Sigmoid colon (tissue), 7 donors: ENCODE measurements around the gene NFE2L3. TPM values are rescaled to one million over a fixed set of nuclear protein-coding genes. Genes with fewer than 3 reads are reported as not detected.

Experiments
- DNase-seq: peaks from one replicate; pipeline ENCODE4 v3.0.0-alpha.2; 2019
- H3K27ac ChIP-seq, 4 donors: fragments of 200-600 bp; sonication (generic); one replicate each; pipeline ENCODE4 v1.5.1; 2016 to 2019; ENCODE audit warnings: mild to moderate bottlenecking in 1 of 4
- H3K27me3 ChIP-seq, 3 donors: fragments of 200-600 bp; sonication (generic); one replicate each; pipeline ENCODE4 v1.5.1; 2019; ENCODE audit warnings: mild to moderate bottlenecking in 1 of 3
- H3K36me3 ChIP-seq, 4 donors: fragments of 200-600 bp; sonication (generic); one replicate each; pipeline ENCODE4 v1.5.1; 2016 to 2019
- H3K4me1 ChIP-seq, 4 donors: fragments of 200-600 bp; sonication (generic); one replicate each; pipeline ENCODE4 v1.5.1; 2017 to 2019
- H3K4me3 ChIP-seq, 4 donors: fragments of 200-600 bp; sonication (generic); one replicate each; pipeline ENCODE4 v1.5.1; 2017 to 2019; ENCODE audit warnings: mild to moderate bottlenecking in 2 of 4, moderate library complexity in 1 of 4
- H3K9me3 ChIP-seq, 4 donors: fragments of 200-600 bp in 3 of 4; sonication (generic) in 3 of 4; one replicate each; pipeline versions ENCODE4 v1.5.1 to v1.6.1; 2013 to 2019
- CTCF ChIP-seq, 4 experiments: fragments of 450-650 bp in 3 of 4; fragments of 200-600 bp in 1 of 4; IDR thresholded peaks; one replicate each; pipeline ENCODE4 v1.5.1; 2016 to 2019; ENCODE audit warnings: antibody characterized with exemption in 4 of 4, mild to moderate bottlenecking in 3 of 4, moderate library complexity in 2 of 4
- EP300 ChIP-seq, 4 donors: sonication (generic); formaldehyde crosslinking; IDR thresholded peaks; one replicate each; pipeline ENCODE4 v1.6.1; 2017; ENCODE audit warnings: antibody characterized with exemption in 4 of 4
- POLR2A ChIP-seq, 2 donors: fragments of 450-650 bp; IDR thresholded peaks; one replicate each; pipeline ENCODE4 v1.6.1; 2016; ENCODE audit warnings: antibody characterized with exemption in 2 of 2, mild to moderate bottlenecking in 2 of 2, moderate library complexity in 2 of 2
- POLR2AphosphoS5 ChIP-seq, 4 donors: sonication (generic); formaldehyde crosslinking; IDR thresholded peaks; one replicate each; pipeline ENCODE4 v1.6.1; 2017; ENCODE audit warnings: antibody characterized with exemption in 4 of 4
- WGBS, 2 donors: extraction: QIAGEN DNeasy Blood & Tissue Kit; methylation state at CpG; one replicate each; pipeline ENCODE4 v1.1.7; 2013; 5-methylcytosine and 5-hydroxymethylcytosine counted together
- intact Hi-C: fragments of 100-400 bp; cut with DNase I; formaldehyde crosslinking; loops from one replicate; pipeline ENCODE4 v1.15.1; 2023
- polyA plus RNA-seq, 3 donors: library from polyadenylated mRNA; stranded (reverse); fragments of 200-250 nt; gene quantifications; one replicate each; pipeline ENCODE4 v1.2.3, GENCODE V29; 2013
- total RNA-seq, 4 donors: library from RNA; depleted of rRNA; stranded (reverse); fragments of >200 nt; gene quantifications; one replicate each; pipeline ENCODE4 v1.1.0, GENCODE V29; 2016
- donor health status: healthy with polysubstance abuse.
- donor health status: Bipolar disorder and iron deficiency.
- donor health status: healthy.

The NFE2L3 gene
- total and polyA plus RNA-seq, 7 donors: 0.55 to 15.0 (median 1.9) TPM

GRCh38 chr7:26127411-26127810, 24.6 kb upstream of the NFE2L3 start:
- peaks cover 0 to 10% (median 0%) of the 10 kb centered on the region in 3 donors for H3K27me3 ChIP-seq
- DNase-seq: no peak
- 69 to 81% methylated on average over 6 of the region's 6 CpGs for WGBS, 2 donors
- H3K27ac ChIP-seq: no peak overlapping the region
- TF ChIP-seq POLR2A (IDR thresholded peaks at IDR 0.05) (no peak), EP300 (IDR thresholded peaks at IDR 0.05) (no peak), POLR2AphosphoS5 (IDR thresholded peaks at IDR 0.05) (no peak), CTCF (IDR thresholded peaks at IDR 0.05) (no peak)
- intact Hi-C loops: no loop called here
- no peak overlapping the region for H3K4me3 ChIP-seq
- no peaks in the 10 kb centered on the region for H3K36me3 ChIP-seq
- no peaks in the 10 kb centered on the region for H3K4me1 ChIP-seq
- H3K9me3 ChIP-seq: no peaks in the 10 kb centered on the region

- H3K4me3 ChIP-seq: no peak overlapping the region
- no peaks in the 10 kb centered on the region for H3K36me3 ChIP-seq
- H3K27me3 ChIP-seq: no peaks in the 10 kb centered on the region
- TF ChIP-seq EP300 (IDR thresholded peaks at IDR 0.05) (no peak), POLR2A (IDR thresholded peaks at IDR 0.05) (no peak), POLR2AphosphoS5 (IDR thresholded peaks at IDR 0.05) (no peak), CTCF (IDR thresholded peaks at IDR 0.05) (no peak)
- intact Hi-C loops: no loop called here
- no peak overlapping the region for H3K27ac ChIP-seq
- WGBS, 2 donors: 89 to 91% methylated on average over 12 of the region's 12 CpGs
- no peaks in the 10 kb centered on the region for H3K9me3 ChIP-seq
- no peak for DNase-seq
- no peaks in the 10 kb centered on the region for H3K4me1 ChIP-seq
Observed at GRCh38 chr7:26131056-26131589, 20.9 kb upstream of the NFE2L3 start.

GRCh38 chr7:26135076-26135475, 16.9 kb upstream of the NFE2L3 start:
- TF ChIP-seq POLR2A (IDR thresholded peaks at IDR 0.05) (no peak), CTCF (IDR thresholded peaks at IDR 0.05) (no peak), POLR2AphosphoS5 (IDR thresholded peaks at IDR 0.05) (no peak), EP300 (IDR thresholded peaks at IDR 0.05) (no peak)
- Histone ChIP-seq H3K36me3 (no peaks in the 10 kb centered on the region), H3K27ac (no peak overlapping the region), H3K9me3 (no peaks in the 10 kb centered on the region), H3K4me1 (no peaks in the 10 kb centered on the region), H3K27me3 (no peaks in the 10 kb centered on the region), H3K4me3 (no peak overlapping the region)
- intact Hi-C loops: no loop called here
- no peak for DNase-seq

- H3K27me3 ChIP-seq: no peaks in the 10 kb centered on the region
- DNase-seq: no peak
- intact Hi-C loops: no loop called here
- H3K4me1 ChIP-seq: no peaks in the 10 kb centered on the region
- WGBS, 2 donors: 98 to 99% methylated on average over 1 of the region's 1 CpG
- H3K36me3 ChIP-seq: no peaks in the 10 kb centered on the region
- H3K4me3 ChIP-seq: no peak overlapping the region
- TF ChIP-seq CTCF (IDR thresholded peaks at IDR 0.05) (no peak), POLR2A (IDR thresholded peaks at IDR 0.05) (no peak), EP300 (IDR thresholded peaks at IDR 0.05) (no peak), POLR2AphosphoS5 (IDR thresholded peaks at IDR 0.05) (no peak)
- H3K27ac ChIP-seq: no peak overlapping the region
- H3K9me3 ChIP-seq: no peaks in the 10 kb centered on the region
Observed at GRCh38 chr7:26135551-26135950, 16.4 kb upstream of the NFE2L3 start.

- H3K27ac ChIP-seq: no peak overlapping the region
- H3K4me1 ChIP-seq: no peaks in the 10 kb centered on the region
- H3K4me3 ChIP-seq: no peak overlapping the region
- no peak for TF ChIP-seq EP300 (IDR thresholded peaks at IDR 0.05)
- no peak for TF ChIP-seq CTCF (IDR thresholded peaks at IDR 0.05)
- no peak for TF ChIP-seq POLR2A (IDR thresholded peaks at IDR 0.05)
- TF ChIP-seq POLR2AphosphoS5 (IDR thresholded peaks at IDR 0.05): no peak
- no peaks in the 10 kb centered on the region for H3K9me3 ChIP-seq
- WGBS, 2 donors: 84 to 91% methylated on average over 4 of the region's 4 CpGs
- intact Hi-C loops: no loop called here
- no peaks in the 10 kb centered on the region for H3K36me3 ChIP-seq
- no peak for DNase-seq
- H3K27me3 ChIP-seq: no peaks in the 10 kb centered on the region
Observed at GRCh38 chr7:26136831-26137230, 15.2 kb upstream of the NFE2L3 start.
